GM18520 (cell line): ENCODE measurements around the gene SAMHD1.
"Not testable (repeated sequence)": the region's sequence is repeated elsewhere in the genome, so short reads cannot be mapped to it uniquely, and the experiment has no call there.

Experiments used
- ATAC-seq: cut with Tn5 transposase; IDR thresholded peaks from one replicate; pipeline ENCODE4 v1.9.1; 2021; ENCODE audit not compliant: unreplicated experiment

The SAMHD1 gene

DNA sequence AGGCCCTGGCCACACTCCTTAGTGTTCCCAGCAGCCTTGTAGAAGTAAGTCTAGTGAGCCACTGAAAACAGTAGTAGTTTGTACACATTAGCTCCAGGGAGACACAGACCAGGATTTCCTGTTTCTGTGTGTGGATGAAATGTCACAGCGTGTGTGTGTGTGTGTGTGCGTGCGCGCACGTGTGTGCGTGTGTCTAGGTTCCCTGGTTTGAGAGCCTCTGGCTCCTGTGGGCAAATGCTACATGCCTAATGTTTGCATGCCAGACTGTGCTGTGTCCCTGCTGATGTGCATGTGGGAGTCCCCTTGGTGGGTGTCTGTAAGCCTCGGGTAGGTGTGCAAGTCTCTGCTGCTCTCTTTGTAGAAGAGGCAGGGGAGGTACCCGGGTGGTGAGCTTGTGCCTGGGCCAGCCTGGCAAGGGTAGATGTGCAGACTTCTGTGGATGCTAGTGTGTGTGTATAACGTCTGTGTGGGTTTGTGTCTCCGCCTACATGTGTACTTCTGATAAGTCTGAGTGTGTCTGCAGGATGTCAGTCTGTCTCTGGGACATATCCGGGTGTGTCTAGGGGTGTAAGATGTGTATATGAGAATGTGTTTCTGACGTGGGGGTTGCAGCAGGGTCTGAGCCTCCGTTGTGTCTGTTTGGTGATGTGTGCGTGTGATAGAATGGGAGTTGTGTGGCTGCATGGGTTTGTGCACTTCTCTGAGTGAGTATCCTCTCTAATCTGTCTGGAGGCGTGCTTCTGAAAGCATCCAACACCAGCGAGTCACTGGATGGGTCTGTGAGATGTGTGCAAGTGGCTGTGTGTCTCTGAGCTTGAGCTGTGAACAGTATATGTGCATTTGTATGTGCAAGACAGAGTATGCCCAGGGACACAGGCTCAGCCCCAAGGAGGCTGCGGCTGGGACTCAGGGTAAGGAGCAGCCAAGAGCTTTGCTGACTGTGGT is 94.5 kb downstream of the SAMHD1 start:
- no peak for ATAC-seq

DNA sequence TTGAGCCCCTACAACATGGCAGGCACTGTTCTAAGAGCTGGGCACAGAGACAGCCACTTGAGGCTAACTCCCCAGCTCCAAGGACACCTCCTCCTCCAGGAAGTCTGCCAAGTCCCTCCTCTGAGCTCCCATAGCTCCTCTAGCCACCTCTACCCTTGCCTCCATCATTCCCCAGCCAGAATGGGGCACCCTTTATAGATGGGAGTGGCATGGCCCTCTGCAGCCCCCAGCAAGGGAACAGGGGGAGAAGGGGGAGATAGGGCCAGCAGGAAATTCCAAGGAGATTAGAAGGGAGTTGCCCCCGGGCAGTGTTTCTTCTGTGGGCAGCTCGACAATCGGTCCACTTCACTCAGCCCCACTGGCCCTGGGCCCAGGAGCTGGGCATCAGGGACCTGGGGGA is 95.3 kb downstream of the SAMHD1 start:
- ATAC-seq, result no peak

DNA sequence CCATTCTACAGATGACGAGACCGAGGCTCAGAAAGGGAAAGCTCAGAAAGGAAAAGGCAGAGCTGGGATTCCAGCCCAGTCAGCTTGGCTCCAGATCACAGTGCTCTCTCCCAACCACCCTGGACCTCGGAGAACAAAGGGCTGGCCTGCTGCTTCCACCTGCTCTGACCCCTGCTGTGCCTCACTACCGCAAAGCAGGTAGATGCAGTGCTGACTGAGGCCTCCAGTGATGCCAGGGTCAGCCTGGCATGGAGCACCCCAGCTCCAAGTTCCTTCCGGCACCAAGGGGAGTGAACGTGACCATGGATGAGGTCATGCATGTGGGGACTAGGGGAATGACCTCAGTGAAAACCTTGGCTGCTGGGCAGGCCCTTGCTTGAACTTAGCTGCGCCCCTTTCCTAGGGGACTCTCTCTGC is 96.3 kb downstream of the SAMHD1 start:
- no peak for ATAC-seq

DNA sequence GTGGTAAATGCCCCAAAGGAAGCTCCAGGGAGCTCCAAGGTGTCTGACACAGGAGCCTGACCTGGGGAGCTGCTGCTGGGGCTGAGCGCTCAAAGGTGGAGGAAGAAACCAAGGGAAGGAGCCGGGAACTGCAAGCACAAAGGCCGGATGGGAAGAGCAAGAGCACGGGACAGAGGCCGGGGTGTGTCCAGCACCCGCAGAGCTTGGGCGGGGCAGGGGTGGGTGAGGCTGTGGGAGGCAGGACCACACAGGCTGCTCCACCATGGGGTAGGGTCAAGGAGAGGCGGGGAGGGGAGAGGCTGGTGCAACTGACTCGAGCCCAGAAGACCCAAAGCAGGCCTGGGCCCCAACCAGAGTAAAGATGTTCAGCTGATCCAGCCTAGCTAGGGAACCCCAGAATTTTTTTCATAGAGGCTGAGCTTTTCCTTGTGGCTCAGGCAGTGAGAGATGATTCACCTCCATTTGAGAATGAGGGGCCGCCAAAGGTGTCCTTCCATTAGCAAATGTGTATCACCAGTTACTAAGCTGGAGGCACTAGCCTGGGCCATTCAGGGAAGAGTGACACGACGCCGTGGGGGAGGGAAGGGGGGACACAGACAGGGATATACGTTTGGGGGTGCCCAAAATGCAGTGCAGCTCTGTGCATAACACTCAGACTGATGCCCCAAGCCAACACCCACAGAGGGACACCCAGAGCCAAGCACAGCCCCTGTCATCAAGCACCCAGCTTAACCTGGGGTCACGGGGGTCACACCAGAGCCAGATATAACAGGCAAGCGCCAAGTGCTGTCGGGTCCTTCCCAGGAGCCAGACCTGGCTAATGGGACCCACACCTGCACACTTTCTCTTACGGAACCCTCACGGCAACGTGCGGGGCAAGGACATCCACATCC is 96.9 kb downstream of the SAMHD1 start:
- ATAC-seq, result no peak

DNA sequence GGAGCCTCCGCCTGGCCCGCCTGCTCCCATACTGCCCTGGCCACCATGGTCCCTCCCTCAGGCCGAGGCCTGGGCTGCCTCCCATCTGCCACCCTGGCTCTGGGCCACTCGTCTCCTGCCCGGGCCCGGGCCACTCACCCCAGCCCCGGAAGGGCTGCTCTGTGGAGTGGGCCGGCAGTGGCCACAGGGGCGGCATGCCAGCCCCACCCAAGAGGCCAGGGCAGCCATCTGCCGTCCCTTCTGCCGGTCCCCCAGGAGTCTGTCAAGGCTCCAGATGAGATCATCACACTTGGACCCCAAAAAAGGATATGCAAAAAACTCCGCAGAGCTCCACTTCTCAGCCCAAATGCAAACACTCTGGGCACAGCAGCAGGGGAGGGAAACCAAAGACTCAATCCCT is 99.3 kb downstream of the SAMHD1 start:
- ATAC-seq, result no peak

DNA sequence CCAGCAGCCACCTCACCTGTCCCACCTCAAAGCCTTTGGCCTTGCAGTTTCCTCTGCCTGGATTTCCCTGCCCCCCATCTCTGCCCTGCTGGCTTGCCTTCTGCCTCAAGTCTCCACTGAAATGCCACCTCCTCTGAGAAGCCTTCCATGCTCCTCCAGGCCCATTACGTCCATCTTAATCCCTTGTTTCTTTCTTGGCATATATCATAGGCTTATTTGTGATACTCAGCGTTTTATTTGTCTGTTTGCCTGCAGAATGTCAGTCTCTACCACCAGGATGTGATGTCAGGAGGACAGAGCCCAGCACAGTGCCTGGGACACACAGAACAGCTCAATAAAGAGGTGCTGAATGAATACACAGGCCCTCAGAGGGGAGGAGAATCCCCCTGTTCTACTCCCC is 100.0 kb downstream of the SAMHD1 start:
- ATAC-seq, result no peak

DNA sequence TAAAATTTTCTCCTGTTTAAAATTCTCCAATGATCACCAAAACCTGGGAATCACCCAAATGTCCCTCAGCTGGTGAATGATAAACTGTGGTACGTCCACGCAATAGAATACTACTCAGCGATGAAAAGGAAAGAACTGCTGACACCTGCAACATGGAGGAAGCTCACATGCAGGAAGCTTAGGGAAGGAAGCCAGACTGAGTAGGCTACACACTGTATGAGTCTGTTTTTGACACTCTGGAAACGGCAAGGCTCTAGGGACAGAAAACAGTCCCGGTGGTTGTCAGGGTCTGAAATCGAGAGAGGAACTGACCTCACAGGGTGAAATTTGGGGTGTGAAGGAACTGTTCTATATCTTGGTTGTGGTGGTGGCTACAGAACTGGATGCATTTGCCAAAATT is 100.7 kb downstream of the SAMHD1 start:
- no peak for ATAC-seq

DNA sequence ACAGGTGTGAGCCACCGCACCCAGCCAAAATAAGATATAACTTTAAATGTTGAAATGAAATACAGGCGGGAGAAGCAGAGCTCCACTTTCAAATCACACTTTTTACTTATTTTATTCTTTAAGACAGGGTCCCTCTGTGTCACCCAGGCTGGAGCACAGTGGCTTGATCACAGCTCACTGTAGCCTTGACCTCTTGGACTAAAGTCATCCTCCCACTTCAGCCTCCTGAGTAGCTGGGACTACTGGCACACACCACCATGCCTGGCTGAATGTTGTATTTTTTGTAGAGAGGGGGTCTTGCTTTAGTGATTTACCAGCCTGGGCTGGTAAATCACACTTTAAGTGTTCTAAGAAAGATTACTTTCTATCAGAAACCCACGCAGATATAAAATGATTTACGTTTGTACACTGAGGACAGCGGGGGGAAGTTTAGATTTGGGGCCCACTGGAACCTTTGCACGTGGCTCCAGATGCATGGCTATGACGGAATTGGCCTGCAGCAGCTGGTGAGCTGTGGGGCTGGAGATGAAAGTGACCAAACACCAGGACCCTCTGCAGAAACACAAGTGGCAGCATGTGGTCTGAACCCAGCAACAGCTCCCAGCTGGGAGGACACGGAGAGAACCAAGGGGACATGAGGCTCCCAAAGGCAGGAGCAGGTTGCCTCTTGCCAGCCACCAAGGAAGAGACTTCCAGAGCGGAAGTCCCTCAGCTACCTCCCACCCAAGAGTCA is 102.0 kb downstream of the SAMHD1 start:
- no peak for ATAC-seq

DNA sequence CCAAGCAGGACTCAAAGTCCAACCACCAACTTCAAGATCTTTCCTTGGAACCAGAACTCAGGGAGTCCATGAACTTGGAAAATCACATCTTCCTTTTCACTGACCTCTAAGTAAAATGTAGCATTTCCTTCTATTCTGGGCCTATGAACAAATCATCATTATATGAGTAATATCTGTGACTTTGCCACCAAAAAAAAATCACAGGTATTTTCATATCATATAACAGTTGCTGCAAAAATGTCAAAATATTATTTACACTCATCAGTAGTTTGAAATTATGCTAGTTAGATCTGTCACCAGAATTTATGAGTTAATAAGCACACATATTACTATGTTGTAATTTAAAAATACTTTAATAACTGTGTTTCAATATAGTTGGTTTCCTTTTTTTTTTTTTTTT is 102.8 kb downstream of the SAMHD1 start:
- ATAC-seq, result no peak

DNA sequence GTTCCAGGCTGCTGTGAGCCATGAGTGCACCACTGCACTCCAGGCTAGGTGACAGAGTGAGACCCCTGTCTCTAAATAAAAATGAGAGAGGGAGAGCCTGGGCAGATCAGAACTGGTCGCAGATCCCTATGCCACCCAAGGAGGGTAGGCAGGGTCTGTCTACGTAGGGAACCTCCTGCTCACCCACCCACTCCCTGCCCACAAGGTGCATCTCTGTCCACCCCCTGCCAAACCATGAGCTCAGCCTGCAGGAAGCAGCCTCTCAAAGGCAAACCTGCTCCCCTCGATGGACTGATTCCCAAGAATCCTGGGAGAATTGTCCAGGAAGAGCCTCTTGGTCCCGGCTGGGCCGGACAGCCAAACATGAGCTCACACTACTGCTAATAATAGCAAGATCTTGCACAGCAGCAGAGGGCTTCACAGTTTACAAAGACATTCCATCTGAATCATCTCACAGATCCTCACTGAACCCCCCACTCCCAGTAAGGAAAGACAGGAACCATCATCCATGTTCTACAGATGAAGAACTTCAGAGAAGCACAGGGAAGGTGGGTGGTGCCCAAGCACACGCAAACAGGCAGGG is 103.3 kb downstream of the SAMHD1 start:
- no peak for ATAC-seq

DNA sequence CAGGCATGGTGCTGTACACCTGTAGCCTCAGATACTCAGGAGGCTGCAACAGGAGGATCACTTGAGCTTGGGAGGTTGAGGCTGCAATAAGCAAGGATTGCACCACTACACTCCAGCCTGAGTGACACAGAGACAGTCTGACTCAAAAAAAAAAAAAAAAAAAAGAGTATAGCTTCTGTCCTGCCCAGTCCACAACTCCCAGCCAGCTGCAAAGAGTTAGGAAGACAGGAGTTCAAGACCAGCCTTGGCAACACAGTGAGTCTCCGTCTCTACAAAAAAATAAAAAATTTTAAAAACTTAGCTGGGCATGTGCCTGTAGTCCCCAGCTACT is 103.8 kb downstream of the SAMHD1 start:
- ATAC-seq, result no peak

DNA sequence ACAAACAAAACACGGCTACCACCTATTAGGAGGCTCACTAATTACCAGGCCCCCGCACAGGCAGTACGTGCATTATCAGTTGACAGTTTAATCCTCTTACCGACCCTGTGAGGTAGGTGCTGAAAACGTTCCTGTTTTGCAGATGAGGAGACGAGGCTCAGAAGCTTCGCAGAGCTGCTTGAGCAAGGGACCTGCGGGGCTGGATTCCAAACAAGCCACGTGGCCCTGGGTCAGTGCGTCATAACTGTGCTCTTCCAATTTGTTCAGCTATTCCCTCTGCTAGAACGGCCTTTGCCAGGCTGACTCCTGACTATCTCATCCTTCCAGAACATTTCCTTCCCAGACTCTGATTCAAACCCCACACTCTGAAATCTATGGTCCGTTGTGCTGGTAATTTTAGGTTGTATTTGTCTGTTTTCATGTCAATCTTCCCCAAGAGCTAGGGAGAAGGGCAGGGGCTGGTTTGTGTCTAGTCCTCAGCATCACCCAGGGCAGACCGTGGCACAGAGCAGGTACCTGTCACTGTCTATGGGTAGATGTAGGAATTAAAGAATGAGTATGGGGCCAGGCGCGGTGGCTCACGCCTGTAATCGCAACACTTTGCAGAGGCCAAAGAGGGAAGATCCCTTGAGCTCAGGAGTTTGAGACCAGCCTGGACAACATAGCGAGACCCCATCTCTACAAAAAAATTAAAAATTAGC is 104.3 kb downstream of the SAMHD1 start:
- ATAC-seq, result no peak

DNA sequence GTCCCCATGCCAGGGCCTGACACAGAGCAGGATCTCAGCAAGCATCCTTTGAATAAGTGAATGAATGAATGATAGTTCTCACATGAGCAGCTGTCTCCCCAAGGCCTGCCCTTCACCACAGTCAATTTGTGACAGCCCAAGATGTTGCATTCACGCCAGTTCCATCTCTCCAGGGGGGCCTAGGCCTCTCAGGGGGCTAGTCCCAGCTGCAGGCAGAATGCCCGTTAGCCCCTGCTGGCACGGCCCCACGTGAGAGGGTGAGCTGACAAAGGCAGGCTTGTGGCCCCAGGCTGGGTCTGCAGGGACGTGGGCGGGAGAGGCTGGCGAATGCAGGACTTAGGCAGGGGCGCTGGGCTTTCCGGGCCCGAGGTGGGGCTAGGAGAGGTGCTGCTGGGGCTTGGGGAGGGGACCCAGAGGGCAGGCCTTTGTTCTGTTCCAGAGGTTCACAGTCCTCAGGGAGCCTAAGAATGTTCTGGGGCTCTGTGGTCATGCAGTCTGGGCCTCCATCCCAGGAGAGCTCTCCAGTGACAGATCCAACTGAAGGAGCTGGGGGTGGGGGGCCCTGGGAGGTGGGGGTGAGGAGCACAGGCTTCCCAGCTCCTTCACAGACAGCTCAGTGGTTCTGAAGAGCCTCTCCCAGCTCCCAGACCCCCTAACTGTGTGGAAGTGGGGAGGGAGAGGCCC is 106.1 kb downstream of the SAMHD1 start:
- no peak for ATAC-seq

DNA sequence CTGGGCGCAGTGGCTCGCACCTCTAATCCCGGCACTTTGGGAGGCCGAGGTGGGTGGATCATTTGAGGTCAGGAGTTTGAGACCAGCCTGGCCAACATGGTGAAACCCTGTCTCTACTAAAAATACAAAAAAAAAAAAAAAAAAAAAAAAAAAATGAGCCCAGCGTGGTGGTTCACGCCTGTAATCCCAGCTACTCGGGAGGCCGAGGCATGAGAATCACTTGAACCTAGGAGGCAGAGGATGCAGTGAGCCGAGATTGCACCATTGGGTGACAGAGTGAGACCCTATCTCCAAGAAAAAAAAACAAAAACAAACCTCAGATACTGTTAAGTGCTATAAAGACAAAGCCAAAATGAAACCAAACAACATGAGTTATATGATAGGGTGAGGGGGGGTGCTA is 110.5 kb downstream of the SAMHD1 start:
- not testable (repeated sequence) for ATAC-seq
